Measurements from ENCODE around the gene ADAMTS17.

GRCh38 chr15:100050877-100051786 lies 290.6 kb downstream of the ADAMTS17 start:
- TF ChIP-seq CTCF (IDR thresholded peaks at IDR 0.05) (no peak), POLR2A (IDR thresholded peaks at IDR 0.05) (no peak)

Data from heart left ventricle (tissue), 13 donors.